GM12891 (cell line): ENCODE data around the gene TRPV5.
A peak's percentile ranks its signal among the peaks of the same experiment; 100 is the strongest.

Source experiments
- DNase-seq: peaks from one replicate; pipeline ENCODE4 v3.0.0; 2011; ENCODE audit warnings: low spot score; ENCODE audit not compliant: insufficient read length
- FAIRE-seq: peaks from 2 replicates; lab custom pipeline; 2011; peaks lifted over from hg19 to GRCh38; lab: Jason Lieb, UNC
- PAX5 ChIP-seq: IDR thresholded peaks from 2 replicates; pipeline ENCODE4 v1.6.1; 2011; ENCODE audit warnings: low read length, moderate library complexity, mild to moderate bottlenecking; ENCODE audit not compliant: insufficient read depth, severe bottlenecking
- POLR2A ChIP-seq: IDR thresholded peaks from 2 replicates; pipeline ENCODE4 v1.6.1; 2011; ENCODE audit warnings: low read depth, low read length, control low read depth
- POLR2AphosphoS5 ChIP-seq: IDR thresholded peaks from 2 replicates; pipeline ENCODE4 v1.6.1; 2011; ENCODE audit warnings: low read depth, low read length, control low read depth
- POU2F2 ChIP-seq: IDR thresholded peaks from 2 replicates; pipeline ENCODE4 v1.6.1; 2011; ENCODE audit warnings: low read depth, mild to moderate bottlenecking, control low read depth, low read length, moderate library complexity
- SPI1 ChIP-seq: IDR thresholded peaks from 2 replicates; pipeline ENCODE4 v1.6.1; 2011; ENCODE audit warnings: low read depth, low read length, control low read depth
- TAF1 ChIP-seq: IDR thresholded peaks from 2 replicates; pipeline ENCODE4 v1.6.1; 2011; ENCODE audit warnings: low read depth, low read length, control low read depth

The TRPV5 gene

GRCh38 chr7:142961595-142961972 lies 28.0 kb upstream of the TRPV5 start:
- FAIRE-seq: no peak
- no peak for DNase-seq

GRCh38 chr7:142960955-142961512 lies 27.5 kb upstream of the TRPV5 start:
- TF ChIP-seq SPI1 (no peak), POLR2AphosphoS5 (no peak), PAX5 (no peak), POU2F2 (no peak), TAF1 (no peak), POLR2A (no peak)

More at GRCh38 chr7:142961595-142961972, 28.0 kb upstream of the TRPV5 start:
- no peak for TF ChIP-seq POU2F2
- TF ChIP-seq SPI1: no peak
- TF ChIP-seq POLR2AphosphoS5: no peak
- no peak for TF ChIP-seq TAF1
- no peak for TF ChIP-seq POLR2A
- TF ChIP-seq PAX5: no peak

GRCh38 chr7:142959202-142959601 lies 25.7 kb upstream of the TRPV5 start:
- TF ChIP-seq SPI1 (no peak), POLR2AphosphoS5 (no peak), TAF1 (no peak), PAX5 (no peak)
- no peak for DNase-seq
- no peak for FAIRE-seq

More at GRCh38 chr7:142960955-142961512, 27.5 kb upstream of the TRPV5 start:
- no peak for DNase-seq
- FAIRE-seq: no peak

GRCh38 chr7:142957723-142958122 lies 24.2 kb upstream of the TRPV5 start:
- TF ChIP-seq SPI1 (no peak), TAF1 (no peak), PAX5 (no peak), POLR2AphosphoS5 (no peak), POLR2A (no peak), POU2F2 (no peak)
- FAIRE-seq (no peak), DNase-seq (no peak)

- DNase-seq: no peak
- TF ChIP-seq PAX5 (no peak), POLR2AphosphoS5 (no peak), POU2F2 (no peak), POLR2A (no peak), SPI1 (no peak), TAF1 (no peak)
- FAIRE-seq: no peak
These were observed 23.5 kb upstream of the TRPV5 start for GRCh38 chr7:142956951-142957623.

- FAIRE-seq: peak; percentile 71
- no peak for DNase-seq
These were observed 21.2 kb upstream of the TRPV5 start for GRCh38 chr7:142954680-142955268.

GRCh38 chr7:142950235-142950634 lies 16.7 kb upstream of the TRPV5 start:
- no peak for TF ChIP-seq POLR2AphosphoS5
- no peak for TF ChIP-seq POLR2A
- no peak for TF ChIP-seq PAX5
- TF ChIP-seq POU2F2: no peak
- TF ChIP-seq TAF1: no peak
- TF ChIP-seq SPI1: no peak
- FAIRE-seq: no peak

More at GRCh38 chr7:142954680-142955268, 21.2 kb upstream of the TRPV5 start:
- TF ChIP-seq PAX5 (no peak), POLR2A (no peak), TAF1 (no peak), SPI1 (peak; percentile 88), POU2F2 (no peak), POLR2AphosphoS5 (no peak)

GRCh38 chr7:142948603-142949002 lies 15.1 kb upstream of the TRPV5 start:
- TF ChIP-seq TAF1: no peak
- no peak for TF ChIP-seq POLR2AphosphoS5

More at GRCh38 chr7:142950235-142950634, 16.7 kb upstream of the TRPV5 start:
- DNase-seq: no peak

GRCh38 chr7:142945001-142945400 lies 11.5 kb upstream of the TRPV5 start:
- TF ChIP-seq POLR2A: no peak
- FAIRE-seq (no peak), DNase-seq (no peak)

More at GRCh38 chr7:142948603-142949002, 15.1 kb upstream of the TRPV5 start:
- no peak for FAIRE-seq
- no peak for DNase-seq

GRCh38 chr7:142943706-142944268 lies 10.2 kb upstream of the TRPV5 start:
- no peak for DNase-seq
- TF ChIP-seq POLR2AphosphoS5: no peak
- TF ChIP-seq PAX5: no peak
- TF ChIP-seq TAF1: no peak
- TF ChIP-seq SPI1: no peak
- TF ChIP-seq POLR2A: no peak
- TF ChIP-seq POU2F2: no peak
- FAIRE-seq: no peak
